ENCODE measurements around the gene MAP4K3.
"Not testable (repeated sequence)": the region's sequence is repeated elsewhere in the genome, so short reads cannot be mapped to it uniquely, and the experiment has no call there.

The MAP4K3 gene

GRCh38 chr2:39368846-39369245 is 68.2 kb downstream of the MAP4K3 start:
- Histone ChIP-seq H3K36me3 (ENCODE audit: insufficient read depth, low read length) (peaks cover 9% of the 10 kb centered on the region), H3K4me3 (ENCODE audit: low read length) (no peak overlapping the region), H3K9me3 (ENCODE audit: low read length) (peaks cover 8% of the 10 kb centered on the region), H3K27me3 (ENCODE audit: insufficient read depth, low read length) (no peaks in the 10 kb centered on the region), H3K4me1 (ENCODE audit: insufficient read depth, low read length) (peaks cover 12% of the 10 kb centered on the region), H2AFZ (ENCODE audit: low read depth, low read length) (no peak overlapping the region)

DNA sequence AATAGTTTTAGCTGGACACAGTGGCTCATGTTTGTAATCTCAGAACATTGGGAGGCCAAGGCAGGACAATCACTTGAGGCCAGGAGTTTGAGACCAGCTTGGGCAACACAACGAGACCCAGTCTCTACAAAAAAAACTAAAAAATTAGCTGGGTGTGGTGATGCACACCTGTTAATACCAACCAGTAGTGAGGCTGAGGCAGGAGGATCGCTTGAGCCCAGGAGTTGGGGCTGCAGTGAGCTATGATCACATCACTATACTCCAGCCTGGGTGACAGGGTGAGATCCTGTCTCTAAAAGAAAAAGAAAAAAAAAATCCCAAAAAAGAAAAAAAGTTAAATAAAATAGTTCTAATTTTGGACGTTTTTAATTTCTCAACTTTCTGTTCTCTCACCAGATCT is 68.7 kb downstream of the MAP4K3 start:
- Histone ChIP-seq H3K36me3 (ENCODE audit: insufficient read depth, low read length) (peaks cover 4% of the 10 kb centered on the region), H3K27me3 (ENCODE audit: insufficient read depth, low read length) (no peaks in the 10 kb centered on the region), H3K9me3 (ENCODE audit: low read length) (peaks cover 4% of the 10 kb centered on the region), H2AFZ (ENCODE audit: low read depth, low read length) (no peak overlapping the region), H3K4me1 (ENCODE audit: insufficient read depth, low read length) (peaks cover 12% of the 10 kb centered on the region), H3K4me3 (ENCODE audit: low read length) (no peak overlapping the region)

DNA sequence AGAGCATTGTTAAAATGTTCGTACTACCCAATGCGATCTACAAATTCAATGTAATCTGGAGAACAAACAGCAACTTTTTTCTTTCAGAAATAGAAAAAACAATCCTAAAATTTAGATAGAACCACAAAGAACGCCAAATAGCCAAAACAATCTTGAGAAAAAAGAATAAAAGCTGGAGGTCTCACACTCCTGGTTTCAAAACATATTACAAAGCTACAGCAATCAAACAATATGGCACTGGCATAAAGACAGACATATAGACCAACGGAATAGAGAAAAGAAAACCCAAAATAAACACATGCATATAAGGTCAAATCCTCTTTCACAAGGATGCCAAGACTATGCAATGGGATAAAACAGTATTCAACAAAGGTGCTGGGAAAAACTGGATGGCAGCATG is 74.5 kb downstream of the MAP4K3 start:
- Histone ChIP-seq H3K4me3 (ENCODE audit: low read length) (no peak overlapping the region), H3K4me1 (ENCODE audit: insufficient read depth, low read length) (peaks cover 12% of the 10 kb centered on the region), H3K36me3 (ENCODE audit: insufficient read depth, low read length) (peaks cover 2% of the 10 kb centered on the region), H2AFZ (ENCODE audit: low read depth, low read length) (no peak overlapping the region), H3K9me3 (ENCODE audit: low read length) (peaks cover 28% of the 10 kb centered on the region), H3K27me3 (ENCODE audit: insufficient read depth, low read length) (no peaks in the 10 kb centered on the region)

GRCh38 chr2:39361511-39361910 is 75.6 kb downstream of the MAP4K3 start:
- Histone ChIP-seq H2AFZ (ENCODE audit: low read depth, low read length) (no peak overlapping the region), H3K4me3 (ENCODE audit: low read length) (no peak overlapping the region), H3K36me3 (ENCODE audit: insufficient read depth, low read length) (no peaks in the 10 kb centered on the region), H3K27me3 (ENCODE audit: insufficient read depth, low read length) (no peaks in the 10 kb centered on the region), H3K9me3 (ENCODE audit: low read length) (peaks cover 28% of the 10 kb centered on the region), H3K4me1 (ENCODE audit: insufficient read depth, low read length) (peaks cover 20% of the 10 kb centered on the region)

GRCh38 chr2:39360342-39360741 is 76.7 kb downstream of the MAP4K3 start:
- Histone ChIP-seq H3K4me1 (ENCODE audit: insufficient read depth, low read length) (peaks cover 21% of the 10 kb centered on the region), H3K9me3 (ENCODE audit: low read length) (peaks cover 26% of the 10 kb centered on the region)
- H3K4me3 ChIP-seq (ENCODE audit: low read length); H3K27me3 ChIP-seq (ENCODE audit: insufficient read depth, low read length); H3K36me3 ChIP-seq (ENCODE audit: insufficient read depth, low read length); H2AFZ ChIP-seq (ENCODE audit: low read depth, low read length): not testable (repeated sequence)

GRCh38 chr2:39359453-39360038 is 77.5 kb downstream of the MAP4K3 start:
- Histone ChIP-seq H3K4me3 (ENCODE audit: low read length) (no peak overlapping the region), H3K36me3 (ENCODE audit: insufficient read depth, low read length) (peaks cover 2% of the 10 kb centered on the region), H3K27me3 (ENCODE audit: insufficient read depth, low read length) (no peaks in the 10 kb centered on the region), H3K9me3 (ENCODE audit: low read length) (peaks cover 26% of the 10 kb centered on the region), H2AFZ (ENCODE audit: low read depth, low read length) (no peak overlapping the region), H3K4me1 (ENCODE audit: insufficient read depth, low read length) (peaks cover 16% of the 10 kb centered on the region)

DNA sequence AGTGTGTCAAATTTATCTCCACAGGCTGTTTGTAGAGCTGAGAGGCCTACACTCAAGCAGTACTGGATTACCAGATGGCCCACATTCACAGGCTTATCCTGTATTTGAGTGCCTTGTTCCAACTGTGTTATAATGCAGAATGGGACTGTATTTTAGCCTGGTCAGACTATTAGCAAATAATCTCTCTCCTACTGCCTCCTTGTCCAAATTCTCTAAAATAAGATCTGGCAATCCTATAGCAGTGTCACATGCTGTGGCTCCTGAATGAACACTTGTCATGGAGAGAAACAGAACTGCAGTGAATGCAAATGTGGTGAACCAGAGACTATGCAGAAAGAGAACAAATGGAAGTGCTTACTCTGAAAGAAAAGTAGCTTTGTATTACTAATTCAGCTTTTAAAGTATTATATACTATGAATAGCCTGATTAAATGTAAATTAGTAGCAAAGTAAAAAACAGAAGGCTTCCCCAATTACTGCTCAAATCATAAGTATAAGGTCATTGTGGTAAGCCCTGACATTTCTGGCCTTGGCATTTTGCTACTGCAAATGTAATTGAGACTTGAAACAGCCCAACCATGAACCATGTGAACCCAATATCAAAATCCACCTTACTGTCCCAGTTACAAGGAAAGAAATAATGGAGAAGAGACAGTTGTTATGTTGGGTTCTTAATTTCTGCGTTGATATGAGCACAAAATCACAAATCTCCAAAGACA is 80.0 kb downstream of the MAP4K3 start:
- no peak overlapping the region for H3K4me3 ChIP-seq (ENCODE audit: low read length)
- peaks cover 9% of the 10 kb centered on the region for H3K4me1 ChIP-seq (ENCODE audit: insufficient read depth, low read length)
- H3K36me3 ChIP-seq (ENCODE audit: insufficient read depth, low read length), result peaks cover 2% of the 10 kb centered on the region
- no peak overlapping the region for H2AFZ ChIP-seq (ENCODE audit: low read depth, low read length)
- H3K9me3 ChIP-seq (ENCODE audit: low read length), result peaks cover 21% of the 10 kb centered on the region
- H3K27me3 ChIP-seq (ENCODE audit: insufficient read depth, low read length), result no peaks in the 10 kb centered on the region

DNA sequence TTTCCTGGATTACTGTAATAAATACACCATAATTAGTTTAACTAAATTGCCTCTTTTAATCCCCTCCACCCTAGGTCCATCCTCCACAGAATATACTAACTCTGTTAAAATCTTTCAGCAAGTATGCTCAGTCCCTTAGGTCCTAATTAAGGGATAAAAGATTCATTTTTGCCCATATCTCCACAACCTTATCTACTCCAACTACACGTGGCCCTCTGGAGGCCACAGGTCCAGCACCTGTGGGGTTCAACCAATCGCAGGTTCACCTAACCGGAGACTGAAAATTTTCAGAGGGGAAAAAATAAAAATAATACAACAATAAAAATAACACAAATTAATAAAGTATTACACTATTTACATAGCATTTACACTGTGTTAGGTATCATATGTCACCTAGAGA is 86.4 kb downstream of the MAP4K3 start:
- Histone ChIP-seq H3K4me1 (ENCODE audit: insufficient read depth, low read length) (no peaks in the 10 kb centered on the region), H3K4me3 (ENCODE audit: low read length) (no peak overlapping the region), H3K27me3 (ENCODE audit: insufficient read depth, low read length) (no peaks in the 10 kb centered on the region), H3K9me3 (ENCODE audit: low read length) (no peaks in the 10 kb centered on the region), H2AFZ (ENCODE audit: low read depth, low read length) (no peak overlapping the region), H3K36me3 (ENCODE audit: insufficient read depth, low read length) (peaks cover 4% of the 10 kb centered on the region)

- Histone ChIP-seq H3K27me3 (ENCODE audit: insufficient read depth, low read length) (no peaks in the 10 kb centered on the region), H2AFZ (ENCODE audit: low read depth, low read length) (no peak overlapping the region), H3K36me3 (ENCODE audit: insufficient read depth, low read length) (peaks cover 4% of the 10 kb centered on the region), H3K4me3 (ENCODE audit: low read length) (no peak overlapping the region), H3K9me3 (ENCODE audit: low read length) (no peaks in the 10 kb centered on the region), H3K4me1 (ENCODE audit: insufficient read depth, low read length) (no peaks in the 10 kb centered on the region)
Measured at GRCh38 chr2:39338502-39338901, 98.6 kb downstream of the MAP4K3 start.

DNA sequence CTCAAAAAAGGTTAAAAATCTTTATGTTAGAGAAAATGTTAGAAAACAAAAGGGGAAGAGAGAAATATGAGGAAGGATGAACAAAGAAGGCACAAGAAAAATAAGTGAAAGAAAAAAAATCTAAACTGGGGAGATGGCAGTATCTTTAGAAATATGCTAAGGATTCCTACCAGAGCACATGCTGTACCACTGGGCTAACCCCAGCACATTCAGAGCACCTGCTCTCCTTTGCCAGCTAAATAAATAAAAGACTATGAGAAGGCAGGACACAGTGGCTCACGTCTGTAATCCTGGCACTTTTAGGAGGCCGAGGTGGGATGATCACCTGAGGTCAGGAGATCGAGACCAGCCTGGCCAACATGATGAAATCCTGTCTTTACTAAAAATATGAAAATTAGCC is 101.2 kb downstream of the MAP4K3 start:
- H3K36me3 ChIP-seq (ENCODE audit: insufficient read depth, low read length), result peaks cover 7% of the 10 kb centered on the region
- no peaks in the 10 kb centered on the region for H3K4me1 ChIP-seq (ENCODE audit: insufficient read depth, low read length)

DNA sequence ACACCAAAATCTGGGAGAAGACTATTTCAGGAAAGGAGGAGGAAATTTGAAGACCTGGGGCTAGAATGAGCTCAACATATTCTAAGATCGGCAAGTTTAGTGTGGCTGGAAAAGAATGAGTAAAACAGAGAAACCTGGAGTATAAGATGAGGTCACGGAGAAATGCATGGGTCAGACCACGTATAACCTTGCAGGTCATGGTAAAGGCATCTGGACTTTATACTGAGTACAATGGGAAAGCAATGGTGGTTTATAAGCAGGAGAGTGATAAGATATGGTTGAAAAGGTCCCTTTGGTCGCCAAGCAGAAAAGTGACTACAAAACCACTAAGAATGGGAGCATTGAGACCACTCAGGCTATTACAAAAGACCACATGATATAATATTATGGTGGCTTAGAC is 102.1 kb downstream of the MAP4K3 start:
- no peak overlapping the region for H2AFZ ChIP-seq (ENCODE audit: low read depth, low read length)
- no peaks in the 10 kb centered on the region for H3K9me3 ChIP-seq (ENCODE audit: low read length)
- H3K4me1 ChIP-seq (ENCODE audit: insufficient read depth, low read length), result no peaks in the 10 kb centered on the region
- peaks cover 11% of the 10 kb centered on the region for H3K36me3 ChIP-seq (ENCODE audit: insufficient read depth, low read length)
- no peaks in the 10 kb centered on the region for H3K27me3 ChIP-seq (ENCODE audit: insufficient read depth, low read length)
- no peak overlapping the region for H3K4me3 ChIP-seq (ENCODE audit: low read length)

More for the DNA sequence above, 101.2 kb downstream of the MAP4K3 start:
- no peak overlapping the region for H3K4me3 ChIP-seq (ENCODE audit: low read length)
- no peak overlapping the region for H2AFZ ChIP-seq (ENCODE audit: low read depth, low read length)
- no peaks in the 10 kb centered on the region for H3K27me3 ChIP-seq (ENCODE audit: insufficient read depth, low read length)
- H3K9me3 ChIP-seq (ENCODE audit: low read length), result no peaks in the 10 kb centered on the region

- Histone ChIP-seq H3K9me3 (ENCODE audit: low read length) (no peaks in the 10 kb centered on the region), H3K36me3 (ENCODE audit: insufficient read depth, low read length) (peaks cover 11% of the 10 kb centered on the region), H3K4me1 (ENCODE audit: insufficient read depth, low read length) (no peaks in the 10 kb centered on the region), H3K4me3 (ENCODE audit: low read length) (no peak overlapping the region), H3K27me3 (ENCODE audit: insufficient read depth, low read length) (no peaks in the 10 kb centered on the region), H2AFZ (ENCODE audit: low read depth, low read length) (no peak overlapping the region)
Measured at GRCh38 chr2:39334529-39334928, 102.6 kb downstream of the MAP4K3 start.

DNA sequence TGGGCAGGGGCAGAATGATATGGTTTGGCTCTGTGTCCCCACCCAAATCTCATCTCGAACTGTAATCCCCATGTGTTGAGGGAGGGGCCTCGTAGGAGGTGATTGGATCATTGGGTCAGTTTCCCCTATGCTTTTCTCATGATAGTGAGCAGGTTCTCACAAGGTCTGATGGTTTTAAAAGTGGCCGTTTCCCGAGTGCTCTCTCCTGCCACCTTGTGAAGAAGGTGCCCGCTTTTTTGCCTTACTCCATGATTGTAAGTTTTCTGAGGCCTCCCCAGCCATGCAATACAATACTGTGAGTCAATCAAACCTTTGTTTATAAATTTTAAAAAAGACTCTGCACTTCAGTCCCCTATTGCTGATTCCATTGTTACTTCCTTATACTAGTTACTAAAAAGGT is 110.4 kb downstream of the MAP4K3 start:
- no peaks in the 10 kb centered on the region for H3K9me3 ChIP-seq (ENCODE audit: low read length)
- no peak overlapping the region for H2AFZ ChIP-seq (ENCODE audit: low read depth, low read length)
- peaks cover 35% of the 10 kb centered on the region for H3K36me3 ChIP-seq (ENCODE audit: insufficient read depth, low read length)

GRCh38 chr2:39325966-39326365 is 111.1 kb downstream of the MAP4K3 start:
- Histone ChIP-seq H3K4me3 (ENCODE audit: low read length) (no peak overlapping the region), H3K9me3 (ENCODE audit: low read length) (no peaks in the 10 kb centered on the region), H3K36me3 (ENCODE audit: insufficient read depth, low read length) (peaks cover 31% of the 10 kb centered on the region), H3K4me1 (ENCODE audit: insufficient read depth, low read length) (no peaks in the 10 kb centered on the region), H2AFZ (ENCODE audit: low read depth, low read length) (no peak overlapping the region), H3K27me3 (ENCODE audit: insufficient read depth, low read length) (no peaks in the 10 kb centered on the region)

More for the DNA sequence above, 110.4 kb downstream of the MAP4K3 start:
- H3K4me3 ChIP-seq (ENCODE audit: low read length), result no peak overlapping the region
- no peaks in the 10 kb centered on the region for H3K27me3 ChIP-seq (ENCODE audit: insufficient read depth, low read length)
- no peaks in the 10 kb centered on the region for H3K4me1 ChIP-seq (ENCODE audit: insufficient read depth, low read length)

All from neuron (in vitro differentiated cells).